GM23338 (cell line): ENCODE measurements around the gene HSD17B1. TPM values are rescaled to one million over a fixed set of nuclear protein-coding genes. Genes with fewer than 3 reads are reported as not detected.

Experiments used
- ATAC-seq: fragments of 200-7000 bp; cut with Tn5 transposase; 3 replicates; pipeline ENCODE4 v1.9.1; 2020
- DNase-seq: peaks from one replicate; pipeline ENCODE4 v3.0.0-alpha.2; 2015; ENCODE audit warnings: low spot score
- H2AFZ ChIP-seq: fragments of 200-600 bp; sonication (generic); 2 replicates; pipeline ENCODE4 v1.8.0; 2016; ENCODE audit warnings: antibody characterized with exemption, mild to moderate bottlenecking, moderate library complexity
- H3F3A ChIP-seq: fragments of 200-600 bp; sonication (generic); replicated peaks from 2 replicates; pipeline ENCODE4 v1.8.0; 2017; ENCODE audit warnings: antibody characterized with exemption, mixed run types, low read depth
- H3K27ac ChIP-seq: fragments of 200-600 bp; sonication (generic); 2 replicates; pipeline ENCODE4 v1.6.1; 2016; ENCODE audit warnings: low read depth
- H3K27me3 ChIP-seq: fragments of 200-600 bp; sonication (generic); 2 replicates; pipeline ENCODE4 v1.8.0; 2016; ENCODE audit warnings: mild to moderate bottlenecking, mixed run types, moderate library complexity; ENCODE audit not compliant: insufficient read depth
- H3K36me3 ChIP-seq: fragments of 200-600 bp; sonication (generic); 2 replicates; pipeline ENCODE4 v1.8.0; 2016; ENCODE audit warnings: mild to moderate bottlenecking; ENCODE audit not compliant: insufficient read depth
- H3K4me1 ChIP-seq: fragments of 200-600 bp; sonication (generic); 2 replicates; pipeline ENCODE4 v1.8.0; 2016; ENCODE audit warnings: mild to moderate bottlenecking, moderate library complexity; ENCODE audit not compliant: insufficient read depth
- H3K4me2 ChIP-seq: fragments of 200-600 bp; sonication (generic); 2 replicates; pipeline ENCODE4 v1.7.1; 2017; ENCODE audit warnings: mixed run types
- H3K4me3 ChIP-seq: fragments of 200-600 bp; sonication (generic); 2 replicates; pipeline ENCODE4 v1.6.1; 2016; ENCODE audit warnings: mixed run types
- H3K79me2 ChIP-seq: fragments of 200-600 bp; sonication (generic); replicated peaks from 2 replicates; pipeline ENCODE4 v1.8.0; 2017; ENCODE audit warnings: mild to moderate bottlenecking; ENCODE audit not compliant: insufficient read depth
- H3K9me2 ChIP-seq: fragments of 200-600 bp; sonication (generic); 2 replicates; pipeline ENCODE4 v1.8.0; 2017; ENCODE audit not compliant: insufficient read depth
- H4K20me1 ChIP-seq: fragments of 200-600 bp; sonication (generic); replicated peaks from 2 replicates; pipeline ENCODE4 v1.8.0; 2017; ENCODE audit warnings: mild to moderate bottlenecking; ENCODE audit not compliant: insufficient read depth
- H3K27ac Mint-ChIP-seq: 2 replicates; pipeline ENCODE4 v1.8.0; 2020; ENCODE audit warnings: inconsistent platforms, mild to moderate bottlenecking, moderate library complexity, mixed read lengths
- H3K27me3 Mint-ChIP-seq: 3 replicates; pipeline ENCODE4 v1.8.0; 2022; ENCODE audit warnings: low read depth, mild to moderate bottlenecking, moderate library complexity, mixed read lengths, inconsistent platforms; ENCODE audit not compliant: insufficient read depth, poor library complexity
- H3K36me3 Mint-ChIP-seq: 3 replicates; pipeline ENCODE4 v1.8.0; 2021; ENCODE audit warnings: low read depth, mild to moderate bottlenecking, inconsistent platforms, moderate library complexity, mixed read lengths
- H3K4me1 Mint-ChIP-seq: 3 replicates; pipeline ENCODE4 v1.8.0; 2020; ENCODE audit warnings: mild to moderate bottlenecking, inconsistent platforms, mixed read lengths
- H3K4me3 Mint-ChIP-seq: 3 replicates; pipeline ENCODE4 v1.8.0; 2021; ENCODE audit warnings: moderate library complexity, mild to moderate bottlenecking, inconsistent platforms, mixed read lengths
- H3K9me3 Mint-ChIP-seq: 3 replicates; pipeline ENCODE4 v1.8.0; 2020; ENCODE audit warnings: moderate library complexity, mild to moderate bottlenecking, inconsistent platforms, mixed read lengths
- CREB1 ChIP-seq: fragments of 250-450 bp; sonication (Bioruptor Pico); IDR thresholded peaks from 2 replicates; pipeline ENCODE4 v1.5.0; 2020; ENCODE audit warnings: low read depth, mild to moderate bottlenecking, moderate library complexity
- EZH2 ChIP-seq: fragments of 200-600 bp; sonication (generic); IDR thresholded peaks from one replicate; pipeline ENCODE4 v1.8.0; 2017; ENCODE audit warnings: antibody characterized with exemption, mild to moderate bottlenecking, low read depth; ENCODE audit not compliant: unreplicated experiment
- EZH2phosphoT487 ChIP-seq: fragments of 200-600 bp; sonication (generic); IDR thresholded peaks from one replicate; pipeline ENCODE4 v1.8.1; 2018; ENCODE audit warnings: antibody characterized with exemption; ENCODE audit not compliant: unreplicated experiment
- JUNB ChIP-seq: IDR thresholded peaks from one replicate; pipeline ENCODE4 v1.6.1; 2016; ENCODE audit warnings: antibody characterized with exemption; ENCODE audit not compliant: unreplicated experiment
- POLR2AphosphoS5 ChIP-seq: IDR thresholded peaks from 2 replicates; pipeline ENCODE4 v1.6.1; 2016; ENCODE audit warnings: antibody characterized with exemption, low read depth
- ZNF114 ChIP-seq: fragments of 250-450 bp; sonication (Bioruptor Pico); IDR thresholded peaks from 2 replicates; pipeline ENCODE4 v1.5.0; 2020; ENCODE audit warnings: mild to moderate bottlenecking, moderate library complexity
- ZNF331 ChIP-seq: fragments of 250-450 bp; sonication (Bioruptor Pico); IDR thresholded peaks from 2 replicates; pipeline ENCODE4 v1.5.0; 2020; ENCODE audit warnings: low read depth, mild to moderate bottlenecking, moderate library complexity
- polyA plus RNA-seq: library from polyadenylated mRNA; unstranded; fragments of >200 nt; fragmentation: Nextera tagmentation; extraction: Ambion mirVana; gene quantifications from 2 replicates; pipeline ENCODE4 v1.2.1, GENCODE V29; 2016
- total RNA-seq: library from RNA; depleted of rRNA; stranded (reverse); fragments of >200 nt; shearing (Covaris generic); gene quantifications from 2 replicates; pipeline ENCODE4 v1.2.3, GENCODE V29; 2014
- TF ChIP-seq, protein P1 (sequence below): IDR thresholded peaks from 2 replicates; pipeline ENCODE4 v1.6.1; 2016; ENCODE audit warnings: antibody characterized with exemption
- TF ChIP-seq, protein P2 (sequence below), 2 experiments: fragments of 200-600 bp in 1 of 2; sonication (generic) in 1 of 2; conservative IDR thresholded peaks; 2 replicates each; pipeline versions ENCODE4 v1.5.1 to v1.6.1; 2016 to 2017; ENCODE audit warnings: antibody characterized with exemption in 2 of 2, low read depth in 2 of 2, mild to moderate bottlenecking in 2 of 2, moderate library complexity in 1 of 2
- TF ChIP-seq, protein P3 (sequence below): IDR thresholded peaks from one replicate; pipeline ENCODE4 v1.6.1; 2018; ENCODE audit warnings: antibody characterized with exemption; ENCODE audit not compliant: unreplicated experiment

The HSD17B1 gene
- total and polyA plus RNA-seq, 2 experiments from 2014 or later: 0.97 to 1.7 TPM

DNA sequence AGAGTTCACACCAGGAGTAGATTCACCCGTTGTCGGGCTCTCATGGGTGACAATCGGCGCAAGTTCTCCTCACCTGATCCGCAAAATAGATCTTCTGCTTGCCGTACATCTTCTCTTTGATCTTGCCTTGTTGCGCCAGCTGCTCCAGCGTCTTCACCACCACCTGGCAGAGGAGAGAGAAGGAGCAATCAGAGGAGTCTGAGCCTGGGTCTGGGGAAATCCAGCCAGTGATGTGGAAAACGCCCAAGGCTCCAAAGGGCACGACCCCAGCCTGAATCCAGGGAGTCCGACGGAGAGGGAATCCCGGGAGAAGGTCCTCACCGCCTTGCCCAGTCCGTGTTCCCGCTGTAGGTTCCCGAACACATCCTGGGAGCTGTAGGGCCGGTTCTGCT is 24.4 kb downstream of the HSD17B1 start:
- Histone ChIP-seq H3K27me3 (no peaks in the 10 kb centered on the region), H3K4me3 (peak overlapping the region; percentile 86), H3K4me2 (peak overlapping the region; percentile 85), H3F3A (peaks cover 41% of the 10 kb centered on the region), H4K20me1 (peaks cover 13% of the 10 kb centered on the region), H2AFZ (peak overlapping the region; percentile 49; the same call in 1 of the 2 replicates), H3K27ac (peak overlapping the region; percentile 53), H3K36me3 (peaks cover 25% of the 10 kb centered on the region), H3K4me1 (peaks cover 8% of the 10 kb centered on the region), H3K79me2 (peaks cover 21% of the 10 kb centered on the region), H3K9me2 (no peaks in the 10 kb centered on the region)
- ATAC-seq: peak; percentile 25
- TF ChIP-seq, protein P1, sequence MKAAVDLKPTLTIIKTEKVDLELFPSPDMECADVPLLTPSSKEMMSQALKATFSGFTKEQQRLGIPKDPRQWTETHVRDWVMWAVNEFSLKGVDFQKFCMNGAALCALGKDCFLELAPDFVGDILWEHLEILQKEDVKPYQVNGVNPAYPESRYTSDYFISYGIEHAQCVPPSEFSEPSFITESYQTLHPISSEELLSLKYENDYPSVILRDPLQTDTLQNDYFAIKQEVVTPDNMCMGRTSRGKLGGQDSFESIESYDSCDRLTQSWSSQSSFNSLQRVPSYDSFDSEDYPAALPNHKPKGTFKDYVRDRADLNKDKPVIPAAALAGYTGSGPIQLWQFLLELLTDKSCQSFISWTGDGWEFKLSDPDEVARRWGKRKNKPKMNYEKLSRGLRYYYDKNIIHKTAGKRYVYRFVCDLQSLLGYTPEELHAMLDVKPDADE: no peak
- H3K4me1 Mint-ChIP-seq: peaks cover 21% of the 10 kb centered on the region
- H3K27me3 Mint-ChIP-seq: peaks cover 10% of the 10 kb centered on the region
- peak overlapping the region; percentile 93 for H3K4me3 Mint-ChIP-seq
- H3K36me3 Mint-ChIP-seq: peaks cover 55% of the 10 kb centered on the region
- DNase-seq: peak; percentile 44
- H3K9me3 Mint-ChIP-seq: no peaks in the 10 kb centered on the region
- peak overlapping the region; percentile 93 for H3K27ac Mint-ChIP-seq

DNA sequence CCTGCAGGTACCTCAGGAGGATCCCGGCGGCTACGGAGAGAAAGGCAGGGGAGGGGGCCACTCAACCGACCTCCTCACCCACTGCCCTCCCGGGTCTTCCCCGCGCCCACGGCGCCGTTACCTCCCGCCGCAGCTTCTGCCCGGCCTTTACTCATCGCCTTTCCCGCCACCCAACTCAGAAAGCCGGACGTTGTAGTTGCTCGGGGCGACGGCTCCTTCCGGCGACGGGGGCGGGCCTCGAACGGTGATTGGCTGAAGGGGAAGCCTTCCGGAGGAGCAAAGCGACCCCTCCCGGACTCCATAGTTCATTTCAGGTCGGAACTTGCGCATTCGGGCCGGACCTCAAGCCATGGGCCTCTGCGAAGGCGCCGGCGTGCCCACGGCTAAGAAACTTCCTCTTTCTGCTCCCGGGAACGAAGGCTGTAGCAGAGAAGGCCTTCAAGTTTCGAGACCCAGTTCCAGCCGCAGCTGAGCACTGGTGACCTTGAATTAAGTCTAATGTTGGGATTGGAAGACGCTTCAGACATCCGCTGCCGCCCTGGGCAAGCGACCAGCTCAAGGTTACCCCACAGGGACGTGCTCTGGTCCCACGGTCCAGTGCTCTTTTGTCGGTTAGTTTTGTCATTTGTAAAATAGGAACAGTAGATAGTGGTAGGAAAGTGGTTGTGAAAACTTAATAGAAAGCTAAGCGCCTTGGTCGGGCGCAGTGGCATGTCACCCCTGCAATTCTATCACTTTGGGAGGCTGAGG is 25.0 kb downstream of the HSD17B1 start, which contains the start of gene PSMC3IP:
Gene PSMC3IP, minus strand, starts transcription at position 198 of the 750 bp plus-strand sequence. Its CDS starts 43 bp downstream, at position 155.
- Histone ChIP-seq H3K79me2 (peaks cover 19% of the 10 kb centered on the region), H3K9me2 (no peaks in the 10 kb centered on the region), H3K27me3 (no peaks in the 10 kb centered on the region), H3K27ac (peak within 1 kb of the TSS; percentile 79), H3K4me3 (peak within 1 kb of the TSS; percentile 86), H3K36me3 (peaks cover 25% of the 10 kb centered on the region), H3F3A (peaks cover 40% of the 10 kb centered on the region), H3K4me2 (peak within 1 kb of the TSS; percentile 85), H2AFZ (peak within 1 kb of the TSS; percentile 80; the same call in 1 of the 2 replicates), H4K20me1 (peaks cover 10% of the 10 kb centered on the region; the same call in 1 of the 2 replicates), H3K4me1 (peaks cover 8% of the 10 kb centered on the region)
- Mint-ChIP-seq H3K36me3 (peaks cover 55% of the 10 kb centered on the region), H3K4me1 (peaks cover 21% of the 10 kb centered on the region), H3K27me3 (peaks cover 14% of the 10 kb centered on the region), H3K9me3 (no peaks in the 10 kb centered on the region), H3K27ac (peak within 1 kb of the TSS; percentile 93), H3K4me3 (peak within 1 kb of the TSS; percentile 93)
- DNase-seq (peak; percentile 99), ATAC-seq (peak; percentile 86)
- TF ChIP-seq CREB1 (peak; percentile 67), JUNB (no peak), ZNF331 (no peak), ZNF114 (CRISPR knock-in tag) (no peak), EZH2 (no peak), POLR2AphosphoS5 (peak; percentile 89), EZH2phosphoT487 (no peak)
- TF ChIP-seq, protein P1: peak; percentile 61
- TF ChIP-seq, protein P2, sequence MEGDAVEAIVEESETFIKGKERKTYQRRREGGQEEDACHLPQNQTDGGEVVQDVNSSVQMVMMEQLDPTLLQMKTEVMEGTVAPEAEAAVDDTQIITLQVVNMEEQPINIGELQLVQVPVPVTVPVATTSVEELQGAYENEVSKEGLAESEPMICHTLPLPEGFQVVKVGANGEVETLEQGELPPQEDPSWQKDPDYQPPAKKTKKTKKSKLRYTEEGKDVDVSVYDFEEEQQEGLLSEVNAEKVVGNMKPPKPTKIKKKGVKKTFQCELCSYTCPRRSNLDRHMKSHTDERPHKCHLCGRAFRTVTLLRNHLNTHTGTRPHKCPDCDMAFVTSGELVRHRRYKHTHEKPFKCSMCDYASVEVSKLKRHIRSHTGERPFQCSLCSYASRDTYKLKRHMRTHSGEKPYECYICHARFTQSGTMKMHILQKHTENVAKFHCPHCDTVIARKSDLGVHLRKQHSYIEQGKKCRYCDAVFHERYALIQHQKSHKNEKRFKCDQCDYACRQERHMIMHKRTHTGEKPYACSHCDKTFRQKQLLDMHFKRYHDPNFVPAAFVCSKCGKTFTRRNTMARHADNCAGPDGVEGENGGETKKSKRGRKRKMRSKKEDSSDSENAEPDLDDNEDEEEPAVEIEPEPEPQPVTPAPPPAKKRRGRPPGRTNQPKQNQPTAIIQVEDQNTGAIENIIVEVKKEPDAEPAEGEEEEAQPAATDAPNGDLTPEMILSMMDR (conservative IDR thresholded peaks at IDR 0.05; ENCODE audit: low read depth in 2 of 2): peak; percentile 16 to 52; a peak in 3 of 4 replicates
- TF ChIP-seq, protein P3, sequence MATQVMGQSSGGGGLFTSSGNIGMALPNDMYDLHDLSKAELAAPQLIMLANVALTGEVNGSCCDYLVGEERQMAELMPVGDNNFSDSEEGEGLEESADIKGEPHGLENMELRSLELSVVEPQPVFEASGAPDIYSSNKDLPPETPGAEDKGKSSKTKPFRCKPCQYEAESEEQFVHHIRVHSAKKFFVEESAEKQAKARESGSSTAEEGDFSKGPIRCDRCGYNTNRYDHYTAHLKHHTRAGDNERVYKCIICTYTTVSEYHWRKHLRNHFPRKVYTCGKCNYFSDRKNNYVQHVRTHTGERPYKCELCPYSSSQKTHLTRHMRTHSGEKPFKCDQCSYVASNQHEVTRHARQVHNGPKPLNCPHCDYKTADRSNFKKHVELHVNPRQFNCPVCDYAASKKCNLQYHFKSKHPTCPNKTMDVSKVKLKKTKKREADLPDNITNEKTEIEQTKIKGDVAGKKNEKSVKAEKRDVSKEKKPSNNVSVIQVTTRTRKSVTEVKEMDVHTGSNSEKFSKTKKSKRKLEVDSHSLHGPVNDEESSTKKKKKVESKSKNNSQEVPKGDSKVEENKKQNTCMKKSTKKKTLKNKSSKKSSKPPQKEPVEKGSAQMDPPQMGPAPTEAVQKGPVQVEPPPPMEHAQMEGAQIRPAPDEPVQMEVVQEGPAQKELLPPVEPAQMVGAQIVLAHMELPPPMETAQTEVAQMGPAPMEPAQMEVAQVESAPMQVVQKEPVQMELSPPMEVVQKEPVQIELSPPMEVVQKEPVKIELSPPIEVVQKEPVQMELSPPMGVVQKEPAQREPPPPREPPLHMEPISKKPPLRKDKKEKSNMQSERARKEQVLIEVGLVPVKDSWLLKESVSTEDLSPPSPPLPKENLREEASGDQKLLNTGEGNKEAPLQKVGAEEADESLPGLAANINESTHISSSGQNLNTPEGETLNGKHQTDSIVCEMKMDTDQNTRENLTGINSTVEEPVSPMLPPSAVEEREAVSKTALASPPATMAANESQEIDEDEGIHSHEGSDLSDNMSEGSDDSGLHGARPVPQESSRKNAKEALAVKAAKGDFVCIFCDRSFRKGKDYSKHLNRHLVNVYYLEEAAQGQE: no peak
